ENCODE results near the gene EPN1. TPM values are rescaled to one million over a fixed set of nuclear protein-coding genes. Genes with fewer than 3 reads are reported as not detected.
A peak's percentile ranks its signal among the peaks of the same experiment; 100 is the strongest.

EPN1 gene
- total and polyA plus RNA-seq, 8 donors, result 17.8 to 363 (median 183) TPM

DNA sequence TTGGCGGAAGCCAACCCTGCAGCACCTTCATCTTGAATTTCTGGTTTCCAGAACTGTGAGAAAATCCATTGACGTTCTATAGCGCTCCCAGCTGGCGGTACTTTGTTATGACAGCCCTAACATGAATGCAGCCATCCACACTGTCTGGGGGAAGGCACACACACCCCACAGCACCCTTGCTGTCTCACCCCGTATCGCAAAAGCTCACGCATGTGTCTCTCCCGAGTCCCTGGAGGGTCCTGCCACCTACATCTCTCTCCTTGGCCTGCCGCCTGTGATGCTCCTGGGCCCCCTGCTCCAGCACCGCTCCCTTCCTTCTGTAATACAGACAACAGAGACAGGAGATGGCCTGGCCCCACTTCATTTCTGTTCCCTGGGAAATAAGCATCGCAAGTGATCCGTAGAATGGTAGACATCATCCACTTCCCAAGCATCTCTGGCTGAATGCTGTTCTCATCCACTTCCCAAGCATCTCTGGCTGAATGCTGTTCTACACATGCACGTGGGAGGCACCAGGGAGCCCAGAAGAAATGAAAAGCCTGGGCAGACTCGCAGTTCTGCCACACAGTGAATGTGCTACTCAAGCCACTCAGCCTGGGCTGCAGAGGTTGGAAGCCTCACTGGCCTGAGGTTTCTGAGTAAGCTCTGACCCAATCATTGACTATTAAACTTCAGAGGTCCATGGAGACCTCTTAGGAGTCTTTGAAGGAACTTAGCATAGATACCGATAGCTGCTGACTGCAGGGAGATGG is 29.6 kb downstream of the EPN1 start:
- H3K9me3 ChIP-seq, result no peaks in the 10 kb centered on the region
- peaks cover 20 to 30% (median 26%) of the 10 kb centered on the region in 4 donors for H3K36me3 ChIP-seq
- H3K27me3 ChIP-seq, result no peaks in the 10 kb centered on the region
- intact Hi-C loops (cut with DNase I; ENCODE audit: low total_unique reads), result no loop called here
- no peak overlapping the region for H3K4me3 ChIP-seq
- TF ChIP-seq EP300 (IDR thresholded peaks at IDR 0.05) (no peak), POLR2A (IDR thresholded peaks at IDR 0.05) (no peak), POLR2AphosphoS5 (IDR thresholded peaks at IDR 0.05) (no peak)
- TF ChIP-seq, protein P1, sequence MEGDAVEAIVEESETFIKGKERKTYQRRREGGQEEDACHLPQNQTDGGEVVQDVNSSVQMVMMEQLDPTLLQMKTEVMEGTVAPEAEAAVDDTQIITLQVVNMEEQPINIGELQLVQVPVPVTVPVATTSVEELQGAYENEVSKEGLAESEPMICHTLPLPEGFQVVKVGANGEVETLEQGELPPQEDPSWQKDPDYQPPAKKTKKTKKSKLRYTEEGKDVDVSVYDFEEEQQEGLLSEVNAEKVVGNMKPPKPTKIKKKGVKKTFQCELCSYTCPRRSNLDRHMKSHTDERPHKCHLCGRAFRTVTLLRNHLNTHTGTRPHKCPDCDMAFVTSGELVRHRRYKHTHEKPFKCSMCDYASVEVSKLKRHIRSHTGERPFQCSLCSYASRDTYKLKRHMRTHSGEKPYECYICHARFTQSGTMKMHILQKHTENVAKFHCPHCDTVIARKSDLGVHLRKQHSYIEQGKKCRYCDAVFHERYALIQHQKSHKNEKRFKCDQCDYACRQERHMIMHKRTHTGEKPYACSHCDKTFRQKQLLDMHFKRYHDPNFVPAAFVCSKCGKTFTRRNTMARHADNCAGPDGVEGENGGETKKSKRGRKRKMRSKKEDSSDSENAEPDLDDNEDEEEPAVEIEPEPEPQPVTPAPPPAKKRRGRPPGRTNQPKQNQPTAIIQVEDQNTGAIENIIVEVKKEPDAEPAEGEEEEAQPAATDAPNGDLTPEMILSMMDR (IDR thresholded peaks at IDR 0.05), result no peak
- no peak overlapping the region for H3K27ac ChIP-seq
- peak in 1 of 2 donors; percentile 17 for DNase-seq
- 89 to 92% (median 90%) methylated on average over 14 to 15 of the region's 15 CpGs for WGBS, 5 donors
- H3K4me1 ChIP-seq, result peaks cover 16 to 33% (median 20%) of the 10 kb centered on the region in 4 donors

DNA sequence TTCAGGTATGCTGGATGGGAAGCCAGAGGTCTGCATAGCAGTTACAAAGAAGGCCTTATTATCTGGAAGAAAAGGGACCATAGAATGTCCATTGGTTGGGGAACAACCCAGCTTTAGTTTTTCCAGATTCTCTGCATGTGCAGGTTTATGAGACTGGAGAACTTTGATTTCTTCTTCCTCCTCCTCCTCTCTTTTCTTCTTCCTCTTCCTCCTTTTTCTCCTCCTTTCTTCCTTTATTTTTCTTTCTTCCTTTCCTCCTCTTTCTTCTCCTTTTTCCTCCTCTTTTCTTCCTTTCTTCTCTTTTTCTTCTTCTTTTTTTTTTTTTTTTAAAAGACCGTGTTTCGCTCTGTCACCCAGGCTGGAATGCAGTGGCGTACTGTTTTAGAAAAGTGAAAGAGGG is 30.9 kb downstream of the EPN1 start:
- Histone ChIP-seq H3K27ac (no peak overlapping the region), H3K9me3 (no peaks in the 10 kb centered on the region), H3K36me3 (peaks cover 11 to 17% (median 13%) of the 10 kb centered on the region in 4 donors), H3K27me3 (no peaks in the 10 kb centered on the region), H3K4me1 (peaks cover 16 to 26% (median 20%) of the 10 kb centered on the region in 4 donors), H3K4me3 (no peak overlapping the region)
- intact Hi-C loops (cut with DNase I; ENCODE audit: low total_unique reads), result no loop called here
- DNase-seq, result no peak
- TF ChIP-seq POLR2AphosphoS5 (IDR thresholded peaks at IDR 0.05) (no peak), EP300 (IDR thresholded peaks at IDR 0.05) (no peak), POLR2A (IDR thresholded peaks at IDR 0.05) (no peak)
- TF ChIP-seq, protein P1 (IDR thresholded peaks at IDR 0.05), result no peak
- WGBS, 5 donors, result 83 to 100% (median 87%) methylated on average over 2 to 3 of the region's 3 CpGs

DNA sequence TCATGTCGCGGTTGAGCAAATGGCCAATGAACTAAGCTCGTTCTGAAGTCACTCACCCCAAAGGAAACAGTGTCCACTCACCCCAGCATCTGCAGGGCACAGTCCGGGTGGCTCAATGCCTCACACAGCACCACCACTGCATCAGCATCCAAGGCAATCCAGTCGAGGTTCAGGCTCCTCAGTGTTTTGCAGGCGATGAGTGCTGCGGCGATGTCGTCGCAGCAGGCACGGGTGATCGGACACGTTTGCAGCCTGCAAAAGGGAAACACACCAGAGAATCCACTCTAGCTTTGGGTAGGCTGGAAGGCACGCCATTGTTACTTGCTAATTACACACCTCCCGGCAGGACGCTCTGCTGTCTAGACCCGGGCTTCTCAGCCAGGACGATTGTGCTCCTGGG is 36.7 kb downstream of the EPN1 start:
- H3K4me3 ChIP-seq, result no peak overlapping the region

DNA sequence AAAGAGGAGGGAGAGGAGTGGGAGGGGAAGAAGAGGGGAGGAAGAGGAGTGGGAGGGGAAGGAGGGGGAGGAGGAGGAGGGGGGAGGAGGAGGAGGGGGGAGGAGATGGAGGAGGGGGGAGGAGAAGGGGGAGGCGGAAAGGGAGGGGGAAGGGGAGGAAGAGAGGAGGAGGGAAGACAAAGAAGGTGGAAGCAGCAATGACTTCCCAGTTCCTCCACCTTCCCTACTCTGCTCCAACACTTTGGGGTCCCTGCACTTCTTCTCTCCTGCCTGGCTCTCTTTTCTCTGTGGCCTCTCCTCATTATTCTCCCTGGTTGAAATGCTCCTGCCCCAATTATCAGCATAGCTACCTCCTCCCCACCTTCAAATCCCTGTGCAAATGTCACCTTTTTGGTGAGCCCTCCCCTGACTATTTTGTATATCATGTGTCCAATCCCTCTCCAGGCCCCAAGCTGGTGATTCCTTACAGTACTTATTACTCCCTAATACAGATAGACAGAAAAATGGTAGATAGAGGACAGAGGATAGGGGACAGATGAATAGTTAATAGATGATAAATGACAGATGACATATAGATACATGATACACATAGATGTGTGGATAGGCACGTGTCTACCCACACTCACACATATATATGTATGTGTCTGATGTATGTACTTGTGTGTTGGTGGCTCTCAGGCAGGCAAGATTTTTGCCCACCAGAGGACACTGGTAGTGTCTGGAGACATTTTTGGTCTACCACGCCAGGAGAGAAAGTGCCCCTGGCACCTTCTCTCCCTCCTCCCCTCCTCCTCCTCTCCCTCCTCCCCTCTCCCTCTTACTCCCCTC is 38.0 kb downstream of the EPN1 start:
- H3K9me3 ChIP-seq, result no peaks in the 10 kb centered on the region
- no peaks in the 10 kb centered on the region for H3K4me1 ChIP-seq
- TF ChIP-seq, protein P1 (IDR thresholded peaks at IDR 0.05), result no peak
- TF ChIP-seq EP300 (IDR thresholded peaks at IDR 0.05), result no peak
- TF ChIP-seq POLR2A (IDR thresholded peaks at IDR 0.05), result no peak
- no peak for TF ChIP-seq POLR2AphosphoS5 (IDR thresholded peaks at IDR 0.05)
- no peak overlapping the region for H3K4me3 ChIP-seq
- intact Hi-C loops (cut with DNase I; ENCODE audit: low total_unique reads), result no loop called here
- DNase-seq, result no peak
- peaks cover 0 to 30% (median 12%) of the 10 kb centered on the region in 3 donors for H3K27me3 ChIP-seq
- 67 to 76% (median 71%) methylated on average over 2 of the region's 3 CpGs for WGBS, 5 donors
- H3K27ac ChIP-seq, result no peak overlapping the region
- no peaks in the 10 kb centered on the region for H3K36me3 ChIP-seq

More for the DNA sequence above, 36.7 kb downstream of the EPN1 start:
- no peak overlapping the region for H3K27ac ChIP-seq
- H3K9me3 ChIP-seq, result no peaks in the 10 kb centered on the region
- intact Hi-C loops (cut with DNase I; ENCODE audit: low total_unique reads), result no loop called here
- no peaks in the 10 kb centered on the region for H3K4me1 ChIP-seq
- H3K27me3 ChIP-seq, result peaks cover 0 to 17% (median 4%) of the 10 kb centered on the region in 3 donors
- H3K36me3 ChIP-seq, result no peaks in the 10 kb centered on the region
- TF ChIP-seq, protein P1 (IDR thresholded peaks at IDR 0.05), result no peak
- no peak for TF ChIP-seq EP300 (IDR thresholded peaks at IDR 0.05)
- no peak for TF ChIP-seq POLR2AphosphoS5 (IDR thresholded peaks at IDR 0.05)
- no peak for TF ChIP-seq POLR2A (IDR thresholded peaks at IDR 0.05)
- DNase-seq, result no peak
- 63 to 76% (median 68%) methylated on average over 16 to 18 of the region's 18 CpGs for WGBS, 5 donors

All from stomach (tissue), 9 donors.